IMR-90 (cell line): ENCODE data around the gene DNAH8. TPM values are rescaled to one million over a fixed set of nuclear protein-coding genes. Genes with fewer than 3 reads are reported as not detected.

Source experiments
- ATAC-seq: fragments of 200-7000 bp; cut with Tn5 transposase; 2 replicates; pipeline ENCODE4 v1.9.1; 2020; ENCODE audit warnings: low read depth, mild to moderate bottlenecking, moderate library complexity
- BruUV-seq: library from RNA; stranded (reverse); fragments of 400-500 nt; replicated peaks from 2 replicates; lab custom pipeline; 2021; lab: Mats Ljungman, UMichigan
- CTCF ChIA-PET: fragments of 300-600 bp; formaldehyde crosslinking; extraction: SDS; loops from one replicate; lab custom pipeline; 2021; ENCODE audit warnings: antibody characterized with exemption; lab: Yijun Ruan, JAX
- POLR2A ChIA-PET: fragments of 300-600 bp; sonication (Branson Sonifier 250); formaldehyde crosslinking; loops from one replicate; lab custom pipeline; 2022; ENCODE audit warnings: antibody characterized with exemption; ENCODE audit not compliant: unreplicated experiment; lab: Charles Lee
- DNase-seq: peaks from one replicate; pipeline ENCODE4 v3.0.0; 2013
- H2AFZ ChIP-seq: replicated peaks from 2 replicates; pipeline ENCODE3; 2013; ENCODE audit warnings: low read length, mild to moderate bottlenecking; ENCODE audit not compliant: poor library complexity
- H2AK5ac ChIP-seq: 2 replicates; pipeline ENCODE4 v1.6.1; 2013; ENCODE audit warnings: low read depth, low read length, inconsistent platforms
- H2AK9ac ChIP-seq: replicated peaks from 2 replicates; pipeline ENCODE3; 2013; ENCODE audit warnings: mild to moderate bottlenecking, low read depth, low read length, moderate library complexity; ENCODE audit not compliant: poor library complexity
- H2BK120ac ChIP-seq: 2 replicates; pipeline ENCODE4 v1.6.1; 2013; ENCODE audit warnings: low read depth, low read length, inconsistent platforms
- H2BK15ac ChIP-seq: 3 replicates; pipeline ENCODE4 v1.6.1; 2013; ENCODE audit warnings: low read depth, low read length, inconsistent platforms
- H2BK20ac ChIP-seq: 2 replicates; pipeline ENCODE4 v1.6.1; 2013; ENCODE audit warnings: low read depth, mild to moderate bottlenecking, inconsistent platforms, low read length, moderate library complexity
- H2BK5ac ChIP-seq: 2 replicates; pipeline ENCODE4 v1.6.1; 2013; ENCODE audit warnings: mild to moderate bottlenecking, low read depth, low read length, inconsistent platforms; ENCODE audit not compliant: poor library complexity, severe bottlenecking
- H3K14ac ChIP-seq: replicated peaks from 2 replicates; pipeline ENCODE4 v1.6.1; 2013; ENCODE audit warnings: low read depth, low read length, inconsistent platforms
- H3K18ac ChIP-seq: 2 replicates; pipeline ENCODE4 v1.6.1; 2013; ENCODE audit warnings: low read depth, low read length, control low read depth
- H3K23ac ChIP-seq: 2 replicates; pipeline ENCODE4 v1.6.1; 2013; ENCODE audit warnings: low read depth, low read length, inconsistent platforms
- H3K27ac ChIP-seq: 2 replicates; pipeline ENCODE4 v1.5.1; 2013; ENCODE audit warnings: mild to moderate bottlenecking, control low read depth, low read length; ENCODE audit not compliant: insufficient read depth
- H3K27me3 ChIP-seq: 2 replicates; pipeline ENCODE4 v1.6.1; 2013; ENCODE audit warnings: low read length; ENCODE audit not compliant: control insufficient read depth, insufficient read depth
- H3K36me3 ChIP-seq: 2 replicates; pipeline ENCODE4 v1.6.1; 2013; ENCODE audit warnings: low read length, mixed read lengths; ENCODE audit not compliant: control insufficient read depth, insufficient read depth
- H3K4ac ChIP-seq: 2 replicates; pipeline ENCODE4 v1.6.1; 2013; ENCODE audit warnings: low read depth, low read length, inconsistent platforms
- H3K4me1 ChIP-seq: 2 replicates; pipeline ENCODE4 v1.6.1; 2013; ENCODE audit warnings: low read length, mixed read lengths; ENCODE audit not compliant: control insufficient read depth, insufficient read depth
- H3K4me2 ChIP-seq: 2 replicates; pipeline ENCODE4 v1.6.1; 2013; ENCODE audit warnings: low read depth, mild to moderate bottlenecking, control low read depth, low read length, moderate library complexity
- H3K4me3 ChIP-seq: 2 replicates; pipeline ENCODE4 v1.5.1; 2013; ENCODE audit warnings: low read depth, mild to moderate bottlenecking, control low read depth, low read length, moderate library complexity; ENCODE audit not compliant: insufficient read depth
- H3K56ac ChIP-seq: 2 replicates; pipeline ENCODE4 v1.6.1; 2013; ENCODE audit warnings: low read length, inconsistent platforms; ENCODE audit not compliant: insufficient read depth; ENCODE audit errors: extremely low read depth
- H3K79me1 ChIP-seq, 2 experiments: 2 replicates each; pipeline ENCODE4 v1.6.1; 2013; ENCODE audit warnings: low read length in 2 of 2, inconsistent platforms in 1 of 2, low read depth in 1 of 2
- H3K9ac ChIP-seq: 2 replicates; pipeline ENCODE4 v1.6.1; 2013; ENCODE audit warnings: low read depth, low read length, control low read depth
- H3K9me1 ChIP-seq: 2 replicates; pipeline ENCODE4 v1.6.1; 2013; ENCODE audit warnings: low read length, inconsistent platforms; ENCODE audit not compliant: insufficient read depth
- H3K9me3 ChIP-seq: 2 replicates; pipeline ENCODE4 v1.6.1; 2013; ENCODE audit warnings: low read length; ENCODE audit not compliant: control insufficient read depth, insufficient read depth
- H4K20me1 ChIP-seq: 2 replicates; pipeline ENCODE4 v1.6.1; 2013; ENCODE audit warnings: low read length, inconsistent platforms; ENCODE audit not compliant: insufficient read depth
- H4K5ac ChIP-seq: 2 replicates; pipeline ENCODE4 v1.6.1; 2013; ENCODE audit warnings: mild to moderate bottlenecking, low read depth, low read length, control low read depth
- H4K8ac ChIP-seq, 2 experiments: 2 replicates each; pipeline ENCODE4 v1.6.1; 2013; ENCODE audit warnings: low read depth in 2 of 2, low read length in 2 of 2, control low read depth in 1 of 2, inconsistent platforms in 1 of 2
- H4K91ac ChIP-seq: 2 replicates; pipeline ENCODE4 v1.6.1; 2013; ENCODE audit warnings: low read depth, low read length, inconsistent platforms; ENCODE audit not compliant: insufficient read depth
- BHLHE40 ChIP-seq: fragments of 150-350 bp; IDR thresholded peaks from 2 replicates; pipeline ENCODE4 v1.6.1; 2016; ENCODE audit warnings: mild to moderate bottlenecking, low read depth, low read length
- CEBPB ChIP-seq: IDR thresholded peaks from 2 replicates; pipeline ENCODE4 v1.6.1; 2012; ENCODE audit warnings: low read depth, low read length, improper control_type of control experiment
- CHD1 ChIP-seq: IDR thresholded peaks from 2 replicates; pipeline ENCODE4 v1.6.1; 2012; ENCODE audit warnings: low read depth, low read length, improper control_type of control experiment
- CTCF ChIP-seq: conservative IDR thresholded peaks from 2 replicates; pipeline ENCODE4 v1.5.1; 2012; ENCODE audit warnings: mild to moderate bottlenecking, low read depth, low read length, improper control_type of control experiment
- ELK1 ChIP-seq: fragments of 150-350 bp; IDR thresholded peaks from 2 replicates; pipeline ENCODE4 v1.6.1; 2016; ENCODE audit warnings: low read depth, mild to moderate bottlenecking, low read length, moderate library complexity, borderline replicate concordance
- FOS ChIP-seq: fragments of 150-350 bp; IDR thresholded peaks from 2 replicates; pipeline ENCODE4 v1.6.1; 2016; ENCODE audit warnings: low read depth, low read length
- MAFK ChIP-seq: IDR thresholded peaks from 2 replicates; pipeline ENCODE4 v1.6.1; 2012; ENCODE audit warnings: low read depth, low read length, improper control_type of control experiment
- MAZ ChIP-seq: IDR thresholded peaks from 2 replicates; pipeline ENCODE4 v1.6.1; 2012; ENCODE audit warnings: low read depth, mild to moderate bottlenecking, low read length, improper control_type of control experiment, moderate library complexity, borderline replicate concordance
- MXI1 ChIP-seq: IDR thresholded peaks from 2 replicates; pipeline ENCODE4 v1.6.1; 2012; ENCODE audit warnings: low read depth, mild to moderate bottlenecking, low read length, moderate library complexity, borderline replicate concordance
- NFE2L2 ChIP-seq: fragments of 150-350 bp; IDR thresholded peaks from 2 replicates; pipeline ENCODE4 v1.6.1; 2016; ENCODE audit warnings: low read depth, mild to moderate bottlenecking, low read length
- POLR2A ChIP-seq: IDR thresholded peaks from 2 replicates; pipeline ENCODE4 v1.6.1; 2012; ENCODE audit warnings: mild to moderate bottlenecking, low read depth, low read length
- RAD21 ChIP-seq: IDR thresholded peaks from 2 replicates; pipeline ENCODE4 v1.6.1; 2012; ENCODE audit warnings: low read length, improper control_type of control experiment
- RCOR1 ChIP-seq: IDR thresholded peaks from 2 replicates; pipeline ENCODE4 v1.6.1; 2012; ENCODE audit warnings: mild to moderate bottlenecking, low read length, improper control_type of control experiment; ENCODE audit not compliant: insufficient replicate concordance
- RFX5 ChIP-seq: IDR thresholded peaks from 2 replicates; pipeline ENCODE4 v1.8.0; 2012; ENCODE audit warnings: low read depth, mild to moderate bottlenecking, low read length, moderate library complexity
- SMC3 ChIP-seq: fragments of 150-350 bp; IDR thresholded peaks from 2 replicates; pipeline ENCODE4 v1.6.1; 2016; ENCODE audit warnings: low read depth, mild to moderate bottlenecking, antibody characterized with exemption, low read length, moderate library complexity
- USF2 ChIP-seq: fragments of 150-350 bp; IDR thresholded peaks from 2 replicates; pipeline ENCODE4 v1.6.1; 2017; ENCODE audit warnings: mild to moderate bottlenecking, antibody characterized with exemption, low read length, low read depth
- WGBS, 2 experiments: methylation state at CpG; one replicate each; pipeline versions ENCODE4 v1.1.5 to v1.1.7; 2013; ENCODE audit warnings: missing lambda C conversion rate in 2 of 2; ENCODE audit not compliant: insufficient read length in 1 of 2; ENCODE audit errors: extremely low coverage in 2 of 2; 5-methylcytosine and 5-hydroxymethylcytosine counted together
- dilution Hi-C: fragments of 300-500 bp; cut with HindIII; formaldehyde crosslinking; loops from one replicate; pipeline ENCODE4 v1.14.3; 2018; ENCODE audit warnings: low sequenced_read_pairs; ENCODE audit not compliant: unreplicated experiment
- in situ Hi-C: fragments of 300-500 bp; cut with MboI; formaldehyde crosslinking; loops from 3 replicates; pipeline ENCODE4 v1.14.3; 2019; ENCODE audit warnings: low sequenced_read_pairs, inconsistent platforms, mixed read lengths
- intact Hi-C: fragments of 100-400 bp; cut with micrococcal nuclease; formaldehyde crosslinking; loops from 2 replicates; pipeline ENCODE4 v1.10.0; 2022
- polyA plus RNA-seq, 3 experiments: library from polyadenylated mRNA; depleted of rRNA; stranded (reverse); fragments of >200 nt; gene quantifications; 2 replicates each; pipeline ENCODE4 v1.2.3, GENCODE V29; 2012; ENCODE audit warnings: low replicate concordance in 1 of 3
- total RNA-seq: library from RNA; depleted of rRNA; stranded (reverse); fragments of >200 nt; gene quantifications from 2 replicates; pipeline ENCODE4 v1.2.3, GENCODE V29; 2012

Gene DNAH8
- total and polyA plus RNA-seq, 2 of the 4 experiments (the other 2 are of a cell fraction) = not detected

- Histone ChIP-seq H3K4ac (no peak overlapping the region), H2AK9ac (no peak overlapping the region), H3K56ac (no peak overlapping the region), H3K18ac (no peak overlapping the region), H3K9ac (no peak overlapping the region), H3K9me1 (no peaks in the 10 kb centered on the region), H2BK5ac (no peak overlapping the region), H4K8ac (no peak overlapping the region), H2AFZ (no peak overlapping the region), H3K4me1 (no peaks in the 10 kb centered on the region), H2BK120ac (no peak overlapping the region), H3K36me3 (peaks cover 16% of the 10 kb centered on the region), H3K23ac (no peak overlapping the region), H3K9me3 (no peaks in the 10 kb centered on the region), H4K91ac (no peak overlapping the region), H2BK20ac (no peak overlapping the region), H3K14ac (no peak overlapping the region), H3K4me3 (no peak overlapping the region), H4K20me1 (no peaks in the 10 kb centered on the region), H3K27ac (no peak overlapping the region), H2AK5ac (no peak overlapping the region), H2BK15ac (no peak overlapping the region), H4K5ac (no peak overlapping the region), H3K79me1 (no peaks in the 10 kb centered on the region; a peak in 2 of 4 replicates), H3K4me2 (no peak overlapping the region), H3K27me3 (no peaks in the 10 kb centered on the region)
- no peak for TF ChIP-seq SMC3
- no peak for TF ChIP-seq CEBPB
- no peak for TF ChIP-seq MAFK
- TF ChIP-seq MAZ = no peak
- TF ChIP-seq FOS = no peak
- TF ChIP-seq MXI1 = no peak
- no peak for TF ChIP-seq CTCF
- no peak for TF ChIP-seq CHD1
- TF ChIP-seq RAD21 = no peak
- TF ChIP-seq USF2 = no peak
- no peak for TF ChIP-seq RCOR1
- TF ChIP-seq BHLHE40 = no peak
- no peak for TF ChIP-seq NFE2L2
- no peak for TF ChIP-seq RFX5
- no peak for TF ChIP-seq POLR2A
- TF ChIP-seq ELK1 = no peak
- no TSS peak for BruUV-seq
- no CpG with 5 or more reads among the region's 1 CpG for WGBS, 2 experiments
- ChIA-PET POLR2A (no interaction called here), CTCF (no interaction called here)
- DNase-seq (no peak), ATAC-seq (no peak)
- intact Hi-C loops (no loop called here), in situ Hi-C loops (no loop called here), dilution Hi-C loops (no loop called here)
Observed at GRCh38 chr6:38679668-38680067, 35.4 kb upstream of the DNAH8 start.
